Measurements from ENCODE around the gene PACSIN3.
"Not testable (repeated sequence)": the region's sequence is repeated elsewhere in the genome, so short reads cannot be mapped to it uniquely, and the experiment has no call there.

PACSIN3 gene

GRCh38 chr11:47192111-47192510, 5.9 kb upstream of the PACSIN3 start:
- no peak for DNase-seq (ENCODE audit: low read depth)

- not testable (repeated sequence) for DNase-seq (ENCODE audit: low read depth)
These were observed 4.9 kb upstream of the PACSIN3 start for GRCh38 chr11:47191137-47191536.

- peak; percentile 74 for DNase-seq (ENCODE audit: low read depth)
These were observed 3.0 kb upstream of the PACSIN3 start for GRCh38 chr11:47189100-47189834.

GRCh38 chr11:47188259-47188658, 2.0 kb upstream of the PACSIN3 start:
- DNase-seq (ENCODE audit: low read depth), result no peak

- DNase-seq (ENCODE audit: low read depth), result no peak
These were observed 1.5 kb upstream of the PACSIN3 start for GRCh38 chr11:47187723-47188122.

GRCh38 chr11:47186700-47187695, 764 bp upstream of the PACSIN3 start:
- DNase-seq (ENCODE audit: low read depth), result no peak

- DNase-seq (ENCODE audit: low read depth), result no peak
These were observed 744 bp downstream of the PACSIN3 start for GRCh38 chr11:47185305-47186075.

- DNase-seq (ENCODE audit: low read depth), result no peak
These were observed 1.4 kb downstream of the PACSIN3 start for GRCh38 chr11:47184711-47185304.

GRCh38 chr11:47183969-47184368, 2.3 kb downstream of the PACSIN3 start:
- DNase-seq (ENCODE audit: low read depth), result no peak

GRCh38 chr11:47183031-47183856, 3.0 kb downstream of the PACSIN3 start:
- DNase-seq (ENCODE audit: low read depth), result no peak

GRCh38 chr11:47182380-47182779, 3.9 kb downstream of the PACSIN3 start:
- no peak for DNase-seq (ENCODE audit: low read depth)

GRCh38 chr11:47181271-47181670, 5.0 kb downstream of the PACSIN3 start:
- no peak for DNase-seq (ENCODE audit: low read depth)

GRCh38 chr11:47180006-47180787, 6.0 kb downstream of the PACSIN3 start:
- DNase-seq (ENCODE audit: low read depth), result no peak

GRCh38 chr11:47179655-47179991, 6.6 kb downstream of the PACSIN3 start:
- no peak for DNase-seq (ENCODE audit: low read depth)

GRCh38 chr11:47178737-47179654, 7.2 kb downstream of the PACSIN3 start:
- no peak for DNase-seq (ENCODE audit: low read depth)

- DNase-seq (ENCODE audit: low read depth), result no peak
These were observed 7.9 kb downstream of the PACSIN3 start for GRCh38 chr11:47178316-47178715.

- no peak for DNase-seq (ENCODE audit: low read depth)
These were observed 8.4 kb downstream of the PACSIN3 start for GRCh38 chr11:47177846-47178245.

- DNase-seq (ENCODE audit: low read depth), result peak; percentile 65
These were observed 8.9 kb downstream of the PACSIN3 start for GRCh38 chr11:47177229-47177845.

All from GM04503 (cell line).